H9 (cell line): ENCODE data around the gene ZNF865. TPM values are rescaled to one million over a fixed set of nuclear protein-coding genes. Genes with fewer than 3 reads are reported as not detected.

ENCODE experiments used
- DNase-seq: peaks from one replicate; pipeline ENCODE4 v3.0.0-alpha.2; 2017
- H2AFZ ChIP-seq: one replicate; pipeline ENCODE4 v1.6.1; 2013; ENCODE audit warnings: mild to moderate bottlenecking, low read length, control low read depth, moderate library complexity
- H2AK5ac ChIP-seq: 2 replicates; pipeline ENCODE4 v1.6.1; 2013; ENCODE audit warnings: low read length, control low read depth, mixed read lengths; ENCODE audit not compliant: insufficient read length
- H2BK120ac ChIP-seq: one replicate; pipeline ENCODE4 v1.6.1; 2013; ENCODE audit warnings: low read depth, mild to moderate bottlenecking, low read length, control low read depth, inconsistent platforms; ENCODE audit not compliant: poor library complexity, severe bottlenecking
- H2BK12ac ChIP-seq: 2 replicates; pipeline ENCODE4 v1.6.1; 2013; ENCODE audit warnings: low read length, control low read depth, mixed read lengths, low read depth; ENCODE audit not compliant: insufficient read length
- H2BK15ac ChIP-seq: 2 replicates; pipeline ENCODE4 v1.6.1; 2013; ENCODE audit warnings: low read depth, low read length, control low read depth
- H2BK20ac ChIP-seq: one replicate; pipeline ENCODE4 v1.6.1; 2013; ENCODE audit warnings: low read depth, mild to moderate bottlenecking, low read length, control low read depth, inconsistent platforms; ENCODE audit not compliant: poor library complexity, severe bottlenecking
- H2BK5ac ChIP-seq: 2 replicates; pipeline ENCODE4 v1.6.1; 2013; ENCODE audit warnings: low read length, control low read depth, mixed read lengths; ENCODE audit not compliant: insufficient read length
- H3K14ac ChIP-seq: 2 replicates; pipeline ENCODE4 v1.6.1; 2013; ENCODE audit warnings: low read length, control low read depth; ENCODE audit not compliant: insufficient read depth
- H3K18ac ChIP-seq: 2 replicates; pipeline ENCODE4 v1.6.1; 2013; ENCODE audit warnings: low read depth, mild to moderate bottlenecking, mixed read lengths, low read length, control low read depth; ENCODE audit not compliant: insufficient read length
- H3K23ac ChIP-seq: 2 replicates; pipeline ENCODE4 v1.6.1; 2013; ENCODE audit warnings: low read length, control low read depth, mixed read lengths, low read depth; ENCODE audit not compliant: insufficient read length
- H3K23me2 ChIP-seq: 2 replicates; pipeline ENCODE4 v1.6.1; 2013; ENCODE audit warnings: low read depth, mild to moderate bottlenecking, mixed read lengths, low read length, control low read depth; ENCODE audit not compliant: insufficient read length, poor library complexity, severe bottlenecking
- H3K27ac ChIP-seq: 2 replicates; pipeline ENCODE4 v1.5.1; 2013; ENCODE audit warnings: low read length, control low read depth, mixed read lengths, low read depth; ENCODE audit not compliant: insufficient read length
- H3K27me3 ChIP-seq: 2 replicates; pipeline ENCODE4 v1.6.1; 2013; ENCODE audit warnings: low read length, control low read depth, inconsistent platforms; ENCODE audit not compliant: insufficient read depth
- H3K4ac ChIP-seq: 2 replicates; pipeline ENCODE4 v1.6.1; 2013; ENCODE audit warnings: low read depth, mild to moderate bottlenecking, control low read depth, inconsistent platforms, low read length, moderate library complexity
- H3K4me1 ChIP-seq: 2 replicates; pipeline ENCODE4 v1.6.1; 2013; ENCODE audit warnings: low read length, control low read depth, inconsistent platforms; ENCODE audit not compliant: insufficient read depth
- H3K4me2 ChIP-seq: 2 replicates; pipeline ENCODE4 v1.6.1; 2013; ENCODE audit warnings: low read length, control low read depth, mixed read lengths; ENCODE audit not compliant: insufficient read length, insufficient read depth
- H3K56ac ChIP-seq: 2 replicates; pipeline ENCODE4 v1.6.1; 2013; ENCODE audit warnings: low read depth, mild to moderate bottlenecking, mixed read lengths, low read length, control low read depth; ENCODE audit not compliant: insufficient read length
- H3K79me1 ChIP-seq: 2 replicates; pipeline ENCODE4 v1.6.1; 2013; ENCODE audit warnings: low read depth, mild to moderate bottlenecking, moderate library complexity, low read length, control low read depth, inconsistent platforms; ENCODE audit not compliant: insufficient read depth, poor library complexity, severe bottlenecking
- H3K79me2 ChIP-seq: 2 replicates; pipeline ENCODE4 v1.6.1; 2013; ENCODE audit warnings: low read length, control low read depth, inconsistent platforms; ENCODE audit not compliant: insufficient read depth
- H3K9ac ChIP-seq: 2 replicates; pipeline ENCODE4 v1.6.1; 2013; ENCODE audit warnings: low read length, control low read depth, mixed read lengths; ENCODE audit not compliant: insufficient read length; ENCODE audit errors: extremely low read depth
- H3K9me3 ChIP-seq: one replicate; pipeline ENCODE4 v1.6.1; 2013; ENCODE audit warnings: low read depth, low read length, inconsistent platforms; ENCODE audit not compliant: control insufficient read depth
- H3T11ph ChIP-seq: one replicate; pipeline ENCODE4 v1.6.1; 2013; ENCODE audit warnings: mild to moderate bottlenecking, low read length, control low read depth, inconsistent platforms
- H4K20me1 ChIP-seq: one replicate; pipeline ENCODE4 v1.6.1; 2013; ENCODE audit not compliant: control insufficient read depth, insufficient read length, insufficient read depth
- H4K5ac ChIP-seq: 2 replicates; pipeline ENCODE4 v1.6.1; 2013; ENCODE audit warnings: low read depth, mild to moderate bottlenecking, mixed read lengths, low read length, control low read depth; ENCODE audit not compliant: insufficient read length
- H4K8ac ChIP-seq: replicated peaks from 2 replicates; pipeline ENCODE4 v1.6.1; 2013; ENCODE audit warnings: low read length, control low read depth, mixed read lengths, low read depth; ENCODE audit not compliant: insufficient read length
- H4K91ac ChIP-seq: 2 replicates; pipeline ENCODE4 v1.6.1; 2013; ENCODE audit warnings: low read depth, mild to moderate bottlenecking, moderate library complexity, mixed read lengths, low read length, control low read depth; ENCODE audit not compliant: insufficient read length
- H3K27ac Mint-ChIP-seq, 3 experiments: 2 replicates in 2 of 3; 3 replicates in 1 of 3; pipeline ENCODE4 v1.8.0; 2020 to 2021; ENCODE audit warnings: mixed read lengths in 3 of 3, mild to moderate bottlenecking in 1 of 3, moderate library complexity in 1 of 3
- H3K27me3 Mint-ChIP-seq: 2 replicates; pipeline ENCODE4 v1.8.0; 2021; ENCODE audit warnings: low read depth, mild to moderate bottlenecking, moderate library complexity, mixed read lengths
- H3K36me3 Mint-ChIP-seq, 3 experiments: 2 replicates in 2 of 3; 3 replicates in 1 of 3; pipeline ENCODE4 v1.8.0; 2020 to 2021; ENCODE audit warnings: low read depth in 3 of 3, mixed read lengths in 3 of 3; ENCODE audit not compliant: insufficient read depth in 1 of 3
- H3K4me1 Mint-ChIP-seq, 2 experiments: 2 replicates each; pipeline ENCODE4 v1.8.0; 2020; ENCODE audit warnings: mixed read lengths in 2 of 2
- H3K4me3 Mint-ChIP-seq, 2 experiments: 2 replicates in 1 of 2; 3 replicates in 1 of 2; pipeline ENCODE4 v1.8.0; 2020 to 2021; ENCODE audit warnings: mild to moderate bottlenecking in 2 of 2, mixed read lengths in 2 of 2, moderate library complexity in 1 of 2
- H3K9me3 Mint-ChIP-seq, 2 experiments: 2 replicates in 1 of 2; 3 replicates in 1 of 2; pipeline ENCODE4 v1.8.0; 2020; ENCODE audit warnings: mild to moderate bottlenecking in 2 of 2, mixed read lengths in 2 of 2, moderate library complexity in 1 of 2
- CTCF ChIP-seq: fragments of 200-600 bp; sonication (generic); conservative IDR thresholded peaks from 3 replicates; pipeline ENCODE4 v1.8.0; 2021; ENCODE audit warnings: antibody characterized with exemption, mild to moderate bottlenecking
- WGBS: extraction: QIAGEN DNeasy Blood & Tissue Kit; methylation state at CpG from one replicate; pipeline ENCODE4 v1.1.7; 2013; ENCODE audit warnings: missing lambda C conversion rate, low lambda C conversion rate, mixed read lengths; ENCODE audit not compliant: insufficient read length; ENCODE audit errors: extremely low coverage; 5-methylcytosine and 5-hydroxymethylcytosine counted together
- total RNA-seq: library from RNA; stranded (reverse); gene quantifications from 2 replicates; pipeline ENCODE4 v1.2.1, GENCODE V29; 2021

ZNF865 gene
- total RNA-seq, 1 experiment from 2014 or later: 14.3 TPM

- Histone ChIP-seq H3K9me3 (no peaks in the 10 kb centered on the region), H3K4me1 (no peaks in the 10 kb centered on the region), H4K5ac (no peak overlapping the region), H2BK120ac (no peak overlapping the region), H3K79me2 (peaks cover 7% of the 10 kb centered on the region; the same call in 1 of the 2 replicates), H2BK15ac (no peak overlapping the region), H2BK5ac (no peak overlapping the region), H3K14ac (no peak overlapping the region; the same call in 1 of the 2 replicates), H3K79me1 (peaks cover 3% of the 10 kb centered on the region), H4K20me1 (no peaks in the 10 kb centered on the region), H2AK5ac (no peak overlapping the region), H3K27me3 (no peaks in the 10 kb centered on the region), H3K9ac (peak overlapping the region; percentile 70), H3K4ac (no peak overlapping the region), H2BK20ac (no peak overlapping the region), H4K8ac (no peak overlapping the region), H2AFZ (no peak overlapping the region), H2BK12ac (no peak overlapping the region), H3K56ac (no peak overlapping the region), H3K18ac (no peak overlapping the region), H3K23ac (no peak overlapping the region), H3K4me2 (peak overlapping the region; percentile 73), H3T11ph (no peak overlapping the region), H3K23me2 (peaks cover 40% of the 10 kb centered on the region), H4K91ac (no peak overlapping the region), H3K27ac (no peak overlapping the region)
- H3K9me3 Mint-ChIP-seq: peaks cover 0 to 4% of the 10 kb centered on the region in 2 experiments; a peak in 2 of 5 replicates
- TF ChIP-seq CTCF: no peak
- peaks cover 17 to 37% (median 26%) of the 10 kb centered on the region in 3 experiments for H3K36me3 Mint-ChIP-seq
- H3K4me1 Mint-ChIP-seq: peaks cover 26 to 43% of the 10 kb centered on the region in 2 experiments
- peak overlapping the region; percentile 97 for H3K4me3 Mint-ChIP-seq
- H3K27me3 Mint-ChIP-seq: peaks cover 3% of the 10 kb centered on the region; the same call in 1 of the 2 replicates
- DNase-seq: no peak
- no CpG with 5 or more reads among the region's 15 CpGs for WGBS
- peak overlapping the region in 2 of 3 experiments; percentile 94 to 98; a peak in 4 of 7 replicates for H3K27ac Mint-ChIP-seq
Observed at GRCh38 chr19:55643887-55644176, 38.4 kb downstream of the ZNF865 start.
